CMK (cell line): ENCODE measurements around the gene GAS1.

Experiments used
- DNase-seq: peaks from one replicate; pipeline ENCODE4 v3.0.0-alpha.2; 2010; ENCODE audit warnings: low read depth

The GAS1 gene, protein sequence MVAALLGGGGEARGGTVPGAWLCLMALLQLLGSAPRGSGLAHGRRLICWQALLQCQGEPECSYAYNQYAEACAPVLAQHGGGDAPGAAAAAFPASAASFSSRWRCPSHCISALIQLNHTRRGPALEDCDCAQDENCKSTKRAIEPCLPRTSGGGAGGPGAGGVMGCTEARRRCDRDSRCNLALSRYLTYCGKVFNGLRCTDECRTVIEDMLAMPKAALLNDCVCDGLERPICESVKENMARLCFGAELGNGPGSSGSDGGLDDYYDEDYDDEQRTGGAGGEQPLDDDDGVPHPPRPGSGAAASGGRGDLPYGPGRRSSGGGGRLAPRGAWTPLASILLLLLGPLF

DNA sequence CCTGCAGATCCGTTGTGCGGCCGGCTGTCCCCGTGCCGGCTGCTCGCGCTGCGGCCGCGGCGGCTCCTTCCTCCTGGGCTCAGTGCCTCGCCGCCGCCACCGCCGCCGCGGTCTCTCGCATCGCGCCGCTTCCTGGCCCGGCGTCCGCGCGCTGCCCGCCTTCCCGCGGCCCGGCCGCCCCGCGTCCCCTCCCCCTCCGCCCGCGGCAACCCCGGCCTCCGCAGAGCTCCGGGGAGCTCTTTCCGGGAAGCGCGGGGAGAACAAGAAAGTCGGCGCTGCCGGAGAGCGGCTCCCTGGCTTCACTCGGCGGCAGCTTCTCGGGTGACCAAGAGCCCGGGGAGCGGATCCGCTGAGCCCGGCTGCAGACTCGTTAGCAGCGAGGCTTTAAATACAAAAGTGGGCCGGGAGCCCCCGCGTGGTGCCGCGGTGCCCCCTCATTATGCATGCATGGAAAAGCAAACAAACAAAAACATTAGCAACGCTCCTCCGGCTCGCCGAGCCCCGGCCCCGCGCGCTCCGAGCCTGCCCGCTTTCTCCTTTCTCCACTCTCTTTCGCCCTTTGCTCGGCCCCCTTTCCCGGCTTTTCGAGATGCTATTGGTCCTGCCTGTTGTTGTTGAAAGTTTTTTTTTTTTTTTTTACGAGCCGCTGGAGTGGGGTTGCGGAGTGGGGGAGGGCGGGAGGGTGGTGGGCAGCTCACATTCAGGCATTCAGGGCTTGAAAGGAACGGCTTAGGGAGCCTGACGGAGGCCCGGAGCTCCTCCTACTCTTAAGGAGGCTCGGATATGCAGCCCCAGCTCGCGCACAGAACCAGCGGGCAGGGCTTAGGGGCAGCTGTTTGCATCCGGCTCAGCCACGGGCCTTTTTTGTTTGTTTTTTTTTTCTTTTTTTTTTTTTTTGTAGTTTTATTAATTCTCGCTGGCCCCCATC, at the start of gene GAS1:
Gene GAS1, minus strand, starts transcription at position 361 of the 928 bp plus-strand sequence. CDS start 727 bp downstream, outside the sequence.
- peak; percentile 15 for DNase-seq

DNA sequence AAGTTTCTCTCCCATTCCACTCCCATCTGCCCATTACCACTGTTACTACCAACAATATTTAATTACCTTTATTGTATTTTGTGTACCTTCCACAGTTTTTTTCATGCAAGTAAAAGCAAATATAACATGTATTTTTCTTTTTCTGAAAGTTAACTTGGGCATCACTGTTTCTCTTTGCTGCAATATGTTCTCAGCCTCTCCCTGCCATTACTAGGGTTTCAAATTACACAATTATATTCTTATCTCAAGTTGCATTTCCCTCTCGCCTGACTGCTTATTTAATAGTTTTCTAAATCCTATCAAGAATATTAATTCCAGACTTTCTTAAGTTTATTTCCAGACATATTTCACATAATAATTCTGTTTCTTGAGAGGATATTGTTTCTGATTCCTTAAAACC, 46.9 kb upstream of the GAS1 start:
- no peak for DNase-seq

DNA sequence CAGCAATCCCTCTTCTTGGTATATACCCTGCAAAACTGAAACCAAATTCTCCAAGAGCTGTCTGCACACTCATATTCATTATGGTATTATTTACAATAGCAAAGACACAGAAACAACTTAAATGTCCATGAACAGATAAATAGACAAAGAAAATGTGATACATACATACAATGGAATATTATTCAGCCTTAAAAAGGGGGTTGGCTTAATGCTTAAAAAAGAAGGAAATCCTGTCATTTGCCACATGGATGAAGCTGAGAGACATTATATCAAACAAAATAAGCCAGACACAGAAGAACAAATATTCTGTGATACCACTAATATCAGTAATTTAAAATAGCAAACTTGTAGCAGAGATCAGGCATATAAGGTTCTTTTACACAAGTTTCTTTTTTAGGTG, 46.5 kb upstream of the GAS1 start:
- DNase-seq, result no peak

DNA sequence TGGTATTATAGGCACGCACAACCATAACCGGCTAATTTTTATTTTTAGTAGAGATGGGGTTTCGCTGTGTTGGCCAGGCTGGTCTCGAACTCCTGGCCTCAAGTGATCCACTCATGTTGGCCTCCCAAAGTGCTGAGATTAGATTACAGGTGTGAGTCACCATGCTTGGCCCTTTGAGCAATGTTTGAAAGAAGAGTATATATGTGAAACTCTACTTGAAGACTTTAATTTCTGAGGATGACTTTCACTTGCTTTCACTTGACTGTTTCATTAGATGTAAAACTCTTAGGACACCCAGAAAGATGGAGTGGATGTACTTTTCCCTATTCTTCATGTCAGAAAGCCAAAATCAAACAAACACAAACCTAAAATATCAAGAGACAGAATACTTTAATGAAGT, 43.8 kb upstream of the GAS1 start:
- no peak for DNase-seq

DNA sequence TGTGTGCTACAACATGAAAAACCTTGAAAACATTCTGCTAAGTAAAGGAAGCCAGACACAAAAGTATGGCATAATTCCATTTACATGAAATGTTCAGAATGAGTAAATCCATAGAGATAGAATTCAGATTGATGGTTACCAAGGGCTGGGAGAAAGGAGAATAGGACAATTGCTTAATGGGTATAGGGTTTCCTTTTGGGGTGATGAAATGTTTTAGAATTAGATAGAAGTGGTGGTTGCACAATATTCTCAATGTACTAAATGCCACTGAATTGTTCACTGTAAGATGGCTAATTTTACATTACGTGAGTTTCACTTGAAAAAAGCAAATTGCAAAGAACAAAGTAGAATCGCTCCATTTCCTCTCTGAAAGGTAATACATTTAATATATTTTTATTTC, 43.0 kb upstream of the GAS1 start:
- DNase-seq, result no peak

DNA sequence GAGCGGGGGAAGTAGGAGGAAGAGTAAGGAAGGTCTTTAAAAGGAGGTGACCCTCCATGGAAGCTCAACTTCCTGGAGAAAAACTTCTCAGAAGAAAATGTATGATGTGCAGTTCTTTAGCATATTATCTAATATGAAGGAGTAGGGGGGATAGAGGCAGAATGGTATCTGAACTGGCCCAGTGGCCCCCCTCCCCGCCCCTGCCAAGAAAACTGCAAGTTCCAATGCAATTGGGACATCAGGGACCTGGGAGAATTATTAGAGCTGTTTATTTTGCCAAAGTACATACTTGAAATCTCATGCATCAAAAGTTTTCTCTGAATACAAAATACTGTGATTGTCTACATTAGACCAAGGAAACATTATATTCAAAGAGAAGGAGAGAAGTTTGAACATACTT, 40.6 kb upstream of the GAS1 start:
- no peak for DNase-seq

DNA sequence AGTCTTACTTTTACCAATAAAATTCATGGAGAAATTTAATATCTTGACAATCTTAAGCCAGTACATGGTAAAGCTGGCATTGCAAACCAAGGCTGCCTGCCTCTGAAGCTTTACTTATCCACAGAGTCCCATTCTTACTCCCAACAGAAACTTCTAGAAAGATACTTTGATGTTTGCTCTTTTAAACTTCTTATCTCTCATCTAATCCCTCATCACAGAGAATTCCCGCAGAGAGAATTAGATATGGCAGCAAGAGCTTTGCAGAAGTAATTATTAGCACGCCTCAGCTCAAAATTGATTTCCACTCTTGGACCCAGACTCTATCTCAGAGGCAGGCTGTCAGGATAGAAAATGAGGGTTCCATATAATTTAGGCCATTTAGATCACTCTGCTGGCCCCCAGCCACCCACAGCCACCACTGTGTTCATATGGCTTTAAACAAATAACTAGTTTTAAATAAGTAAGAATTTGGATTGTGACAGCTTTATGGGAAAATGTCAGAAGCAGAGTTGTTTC, 37.9 kb upstream of the GAS1 start:
- DNase-seq, result no peak

DNA sequence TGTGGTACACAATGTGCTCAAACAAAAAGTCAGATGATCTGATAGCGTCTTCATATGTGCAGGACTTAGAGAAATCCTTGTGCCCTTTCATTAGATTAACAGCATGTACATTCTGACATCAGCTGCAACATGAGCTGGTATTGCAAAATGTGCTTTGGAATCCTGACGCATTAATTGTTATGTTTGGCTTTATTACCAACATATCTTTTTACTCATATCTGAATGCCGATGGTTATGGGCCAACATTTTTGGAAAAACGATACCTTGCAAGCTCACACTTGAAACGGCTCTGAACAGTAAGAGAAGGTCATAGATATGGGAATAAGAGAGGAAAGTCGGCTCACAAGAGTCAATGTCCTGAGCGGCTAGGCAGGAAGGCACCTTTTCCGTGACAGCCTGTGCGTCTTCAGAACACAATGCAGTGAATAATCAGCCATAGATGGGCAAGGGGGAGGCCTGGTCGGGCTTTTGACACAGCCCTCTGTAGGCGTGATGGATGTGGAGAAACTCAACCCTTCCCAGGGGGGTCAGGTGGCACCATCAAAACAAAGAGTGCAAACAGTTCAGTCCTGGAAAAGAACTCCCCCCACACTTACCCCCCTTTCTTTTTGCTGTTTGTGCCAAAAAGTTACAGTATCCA, 36.4 kb upstream of the GAS1 start:
- DNase-seq, result no peak

DNA sequence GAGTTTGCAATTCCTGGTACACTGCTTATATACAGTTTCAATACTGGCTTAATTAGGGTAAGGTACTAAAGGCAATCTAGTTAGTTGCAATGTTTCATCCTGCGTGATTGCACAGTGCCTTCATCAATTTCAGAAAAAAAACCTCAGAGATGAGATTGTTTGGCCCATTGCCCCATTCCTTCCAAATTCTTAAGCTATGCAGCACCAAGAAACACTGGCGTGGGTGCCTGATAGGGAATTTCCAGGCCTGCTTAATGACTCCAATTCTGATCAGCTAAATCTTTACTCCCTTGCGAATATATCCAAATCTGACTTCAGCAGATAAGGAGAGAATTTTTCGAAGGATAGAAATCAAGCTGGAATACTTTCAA, 35.9 kb upstream of the GAS1 start:
- no peak for DNase-seq

DNA sequence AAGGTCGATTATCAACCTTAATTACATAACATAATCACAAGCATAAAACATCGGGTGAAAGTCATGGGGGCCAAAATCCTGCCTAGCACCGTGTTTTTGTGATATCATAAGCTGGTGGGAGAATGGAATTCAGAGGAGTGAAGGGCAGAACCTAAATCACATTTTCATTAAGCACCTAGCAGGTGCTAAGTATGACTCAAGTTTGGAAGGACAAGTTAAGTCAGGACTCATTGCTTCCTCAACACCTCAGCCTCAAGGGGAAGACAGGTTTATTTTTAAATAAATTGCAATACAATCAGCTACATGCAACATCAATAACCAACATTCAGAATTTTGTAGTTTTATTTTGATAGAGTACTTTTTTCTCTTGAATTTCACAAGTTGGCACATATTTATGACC, 33.5 kb upstream of the GAS1 start:
- no peak for DNase-seq

DNA sequence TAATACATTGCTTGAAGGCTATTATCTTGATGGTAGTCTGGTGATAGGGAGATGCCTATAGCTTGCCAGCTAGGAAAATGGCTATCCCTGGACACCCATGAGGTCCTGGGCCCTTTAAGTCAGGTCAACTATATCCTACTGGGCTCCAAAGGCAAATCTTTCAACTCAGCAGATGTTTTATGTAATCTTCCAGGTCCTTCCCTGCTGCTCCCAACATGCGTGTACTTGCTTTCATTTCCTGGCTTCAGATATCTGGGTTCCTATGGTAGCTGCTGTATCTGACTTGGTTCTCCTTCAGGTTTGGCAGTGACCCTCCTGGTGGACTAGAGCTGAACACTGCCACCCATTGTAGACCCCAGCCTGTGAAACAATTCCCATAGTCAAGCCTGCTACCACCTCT, 32.4 kb upstream of the GAS1 start:
- no peak for DNase-seq

DNA sequence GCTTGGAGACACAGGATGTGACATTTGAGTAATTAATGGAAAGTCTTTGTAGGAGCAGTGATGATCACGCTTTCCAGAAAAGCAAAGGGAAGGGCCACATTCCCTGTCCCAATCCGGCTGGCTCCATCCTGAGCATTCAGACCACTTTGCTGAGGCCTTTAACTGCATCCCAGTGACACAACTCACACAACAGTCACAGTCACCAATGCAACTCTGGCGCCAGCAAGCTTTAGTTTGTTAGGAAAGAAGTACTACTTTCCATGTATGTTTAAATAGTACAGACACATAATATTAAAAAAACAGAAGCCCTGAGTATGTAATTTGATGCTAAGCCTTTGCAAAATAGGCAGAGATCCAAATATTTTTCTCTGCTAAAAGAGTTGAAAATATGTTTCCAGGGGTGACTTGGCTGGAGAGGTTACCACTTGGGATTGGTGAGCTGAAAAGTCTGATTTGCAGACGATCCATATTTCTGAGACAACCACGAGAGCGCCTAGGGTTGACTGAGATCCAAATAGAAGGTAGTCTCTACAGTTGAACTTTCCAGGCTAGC, 31.7 kb upstream of the GAS1 start:
- DNase-seq, result no peak

DNA sequence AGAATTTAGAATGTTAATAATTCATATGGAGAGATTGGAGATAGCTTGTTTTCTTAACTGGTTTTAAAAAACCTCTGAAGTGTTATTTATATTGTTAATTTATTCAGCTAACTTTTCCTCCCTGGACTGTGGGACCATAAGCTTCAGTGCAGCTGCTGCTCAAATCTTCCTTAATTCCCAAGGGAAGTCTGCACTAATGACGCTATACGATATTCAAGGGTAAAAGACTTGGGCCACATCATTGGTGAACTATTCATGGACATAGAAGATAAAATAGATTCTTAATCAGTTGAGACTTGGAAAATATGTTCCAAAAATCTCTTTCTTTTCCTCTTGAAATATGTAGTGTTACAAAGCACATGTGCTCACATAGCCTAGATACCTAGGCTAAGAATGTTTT, 31.1 kb upstream of the GAS1 start:
- DNase-seq, result no peak

DNA sequence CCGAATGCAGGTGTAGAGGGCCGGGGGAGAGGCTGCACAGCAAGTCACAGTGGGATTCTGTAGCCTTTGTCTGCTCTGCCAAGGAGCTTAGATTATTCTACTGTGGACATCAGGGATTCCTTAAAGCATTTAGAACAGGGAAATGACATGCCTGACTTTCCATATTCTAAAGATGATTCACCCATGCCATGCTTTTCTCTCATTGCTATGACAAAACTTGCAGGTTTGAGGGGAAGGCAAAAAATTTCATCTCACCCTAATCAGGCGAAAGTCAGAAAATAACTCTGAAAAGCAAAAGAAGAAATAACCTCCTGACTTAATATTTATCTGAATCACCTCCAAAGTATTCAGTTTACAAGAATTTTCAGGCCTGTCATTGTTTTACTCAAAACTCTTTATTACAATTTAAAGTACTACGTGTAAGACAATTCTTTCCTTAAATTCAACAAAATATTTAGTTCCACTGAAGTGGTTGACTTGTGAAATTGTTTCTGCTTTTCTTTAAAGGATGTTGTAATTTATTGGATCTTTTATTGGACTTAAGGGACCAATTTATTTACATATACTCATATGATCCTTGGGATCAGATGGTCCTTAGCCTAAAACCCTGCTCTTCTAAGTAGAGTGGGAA, 30.0 kb upstream of the GAS1 start:
- no peak for DNase-seq

DNA sequence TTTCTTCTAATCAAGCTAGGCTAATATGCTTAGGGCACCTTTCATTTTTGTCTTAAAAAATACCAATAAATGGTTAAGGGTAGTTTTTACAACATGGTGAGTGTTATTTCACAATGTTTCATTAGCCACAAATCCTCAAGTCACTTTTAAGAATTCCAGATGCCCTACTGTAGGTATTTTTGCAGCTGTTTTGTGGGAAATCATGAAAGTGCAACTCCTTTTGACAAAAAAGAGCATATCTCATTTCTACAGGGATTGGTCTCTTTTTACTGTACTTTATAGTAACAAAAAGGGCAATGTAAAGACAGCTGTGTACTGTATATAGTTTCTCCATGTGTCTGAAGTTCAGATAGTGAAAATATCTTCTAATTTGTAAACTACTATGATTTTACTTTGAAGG, 28.3 kb upstream of the GAS1 start:
- DNase-seq, result no peak

DNA sequence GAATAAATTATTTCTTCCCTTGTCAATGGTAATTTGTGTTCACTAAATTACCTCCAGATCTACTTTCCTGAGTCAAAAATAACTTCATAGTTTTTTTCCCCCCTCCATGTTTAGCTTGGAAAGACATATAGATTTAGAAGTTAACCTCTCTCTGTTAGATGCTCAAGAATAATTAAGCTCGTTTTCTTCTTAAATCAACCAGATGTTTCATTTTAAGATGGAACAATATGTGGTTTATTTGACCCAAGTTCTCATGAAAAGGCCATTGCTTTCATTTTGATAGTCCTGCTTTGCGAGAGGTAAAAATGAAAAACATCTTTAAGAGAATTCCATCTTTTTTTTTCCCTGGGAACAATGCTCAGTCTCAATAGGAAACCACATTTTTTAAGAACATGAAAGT, 27.7 kb upstream of the GAS1 start:
- no peak for DNase-seq

DNA sequence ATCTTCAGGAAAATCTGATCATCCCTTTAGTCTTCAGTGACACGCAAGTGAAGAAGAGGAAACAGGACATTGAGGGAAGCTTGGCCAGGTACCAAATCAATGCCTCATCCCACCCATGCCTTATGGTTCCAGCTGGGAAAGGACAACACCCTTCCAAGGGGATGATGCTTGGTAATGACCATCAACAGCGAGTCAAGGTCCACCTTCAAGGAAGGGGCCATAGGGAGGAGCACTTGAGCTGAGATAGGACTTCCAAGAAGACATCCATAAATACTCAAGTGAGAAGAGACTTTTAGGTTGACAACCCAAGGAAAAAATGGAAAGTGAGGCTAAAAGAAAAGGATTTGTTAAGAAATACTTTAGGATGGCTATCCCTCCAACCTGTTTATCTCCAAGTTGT, 27.1 kb upstream of the GAS1 start:
- DNase-seq, result no peak

DNA sequence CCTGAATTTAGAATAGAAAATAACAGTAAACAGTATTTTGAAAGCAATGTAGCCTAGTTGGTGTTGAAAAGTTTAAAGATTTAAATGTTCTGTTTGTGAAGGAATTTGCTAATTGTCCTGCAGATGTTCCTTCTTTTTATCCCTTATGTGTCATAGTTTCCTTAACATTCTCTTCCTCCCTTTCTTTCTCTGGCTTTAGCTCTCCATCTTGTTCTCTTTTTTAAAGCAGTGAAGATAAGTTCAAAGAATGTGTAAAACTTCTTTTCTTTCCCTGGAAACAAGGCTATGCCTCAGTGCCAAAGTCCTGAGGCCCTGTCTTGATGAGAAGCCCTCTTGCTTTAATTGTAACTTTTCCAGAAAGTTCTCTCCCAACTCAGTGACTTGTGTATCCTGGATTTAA, 24.4 kb upstream of the GAS1 start:
- no peak for DNase-seq

DNA sequence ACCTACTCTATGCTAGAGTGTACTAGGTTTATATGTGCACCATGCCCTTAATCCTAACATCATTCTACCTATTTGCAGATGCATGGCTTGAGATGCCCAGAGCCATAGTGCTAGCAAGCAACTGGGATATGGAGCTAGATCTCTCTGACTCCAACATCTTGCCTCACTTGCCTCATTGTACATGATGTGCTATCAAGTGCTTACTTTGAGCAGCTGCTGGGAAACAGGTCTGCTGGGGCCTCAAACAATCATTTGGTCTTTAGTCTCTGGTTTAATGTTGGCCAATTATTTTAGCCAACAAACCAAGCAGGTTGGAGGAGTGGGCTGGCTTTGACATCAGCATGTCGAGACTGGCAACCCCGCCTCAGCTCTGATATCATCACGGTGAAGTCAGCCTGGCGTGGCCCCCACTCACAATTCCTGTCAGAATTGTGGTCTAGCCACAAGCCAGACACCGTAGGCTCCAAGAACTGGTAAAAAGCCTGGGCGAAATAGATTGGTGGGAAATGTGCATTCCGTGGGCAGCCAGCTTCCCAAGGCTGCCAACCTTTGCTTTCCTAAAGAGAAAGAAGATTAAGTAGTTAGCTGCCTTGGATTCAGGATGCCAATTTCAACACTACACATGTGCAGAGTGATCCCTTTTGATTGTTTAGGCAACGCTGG, 21.1 kb upstream of the GAS1 start:
- DNase-seq, result no peak

DNA sequence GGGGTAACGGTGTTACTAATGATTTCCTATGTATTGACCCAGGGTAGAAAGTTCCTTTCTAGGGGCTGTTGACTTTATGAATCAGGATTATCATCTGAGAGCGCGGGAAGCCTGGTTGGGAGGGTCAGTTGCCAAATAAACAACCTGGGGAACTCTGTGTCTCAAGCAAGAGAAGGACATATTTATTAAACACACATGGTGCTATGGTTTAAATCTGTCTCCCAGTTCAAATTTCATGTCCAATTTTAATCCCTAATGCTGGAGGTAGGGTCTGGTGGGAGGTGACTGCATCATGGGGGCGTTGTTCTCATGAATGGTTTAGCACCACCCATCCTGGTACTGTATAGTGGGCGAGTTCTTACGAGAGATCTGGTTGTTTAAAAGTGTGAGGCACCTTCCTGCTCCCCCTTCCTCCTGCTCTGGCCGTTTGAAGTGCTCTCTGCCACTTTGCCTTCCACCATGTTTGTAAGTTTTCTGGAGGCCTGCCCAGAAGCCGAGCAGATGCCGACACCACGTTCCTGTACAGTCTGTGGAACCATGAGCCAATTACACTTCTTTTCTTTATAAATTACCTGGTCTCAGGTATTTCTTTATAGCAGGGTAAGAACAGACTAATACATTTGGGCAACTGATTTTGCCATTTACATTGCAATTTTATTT, 19.7 kb upstream of the GAS1 start:
- DNase-seq, result no peak
